ENCODE measurements around the gene CD2AP. TPM values are rescaled to one million over a fixed set of nuclear protein-coding genes. Genes with fewer than 3 reads are reported as not detected.

Gene CD2AP
- total and polyA plus RNA-seq, 2 of the 8 experiments (the other 6 are each of a cell fraction or from before 2014, with no cell fraction given): 8.6 to 75.6 TPM

- TF ChIP-seq SP4 (IDR thresholded peaks at IDR 0.05; ENCODE audit: low read length) (no peak), SIRT6 (IDR thresholded peaks at IDR 0.05; ENCODE audit: low read length) (no peak), RXRA (IDR thresholded peaks at IDR 0.05; ENCODE audit: insufficient read depth, low read depth, low read length) (no peak)
- H3K23me2 ChIP-seq (ENCODE audit: low read depth, low read length): no peaks in the 10 kb centered on the region
- no peak overlapping the region for H3K56ac ChIP-seq (replicated peaks; ENCODE audit: insufficient read length, low read depth, low read length)
- POLR2A ChIA-PET (ENCODE audit: partially characterized antibody): no interaction called here
- no peak overlapping the region for H2BK15ac ChIP-seq (ENCODE audit: low read length)
- no peak overlapping the region for H3K14ac ChIP-seq (ENCODE audit: insufficient read length)
- no peak overlapping the region for H3K4me3 ChIP-seq (ENCODE audit: extremely low read depth in 1 of 4, insufficient read depth in 2 of 4, low read depth in 3 of 4, low read length in 4 of 4)
- H2BK5ac ChIP-seq (ENCODE audit: low read depth, low read length): no peak overlapping the region
- no peak overlapping the region for H3K4ac ChIP-seq (replicated peaks; ENCODE audit: insufficient read length, low read depth, low read length)
- no peak overlapping the region for H3K4me2 ChIP-seq (ENCODE audit: insufficient read depth in 1 of 2, low read depth in 2 of 2, low read length in 2 of 2)
- H2AFZ ChIP-seq (ENCODE audit: low read length): no peak overlapping the region
- peaks cover 1% of the 10 kb centered on the region; the same call in 1 of the 2 replicates for H3K79me1 ChIP-seq (ENCODE audit: low read depth, low read length)
- H3K9ac ChIP-seq (replicated peaks in 1 of 4; ENCODE audit: extremely low read depth in 1 of 4, low read depth in 3 of 4, low read length in 3 of 4): no peak overlapping the region
- no peak overlapping the region for H4K91ac ChIP-seq (replicated peaks; ENCODE audit: insufficient read length, low read length)
- no peak for FAIRE-seq
- no peak overlapping the region for H2BK20ac ChIP-seq (ENCODE audit: low read length)
- no peak overlapping the region for H4K8ac ChIP-seq (ENCODE audit: extremely low read depth, insufficient read depth, low read length)
- CTCF ChIA-PET (ENCODE audit: partially characterized antibody): interaction anchor here (1.0 kb wide), 1 partner anchor 111 kb away, joined by 3 read pairs; no protein-coding TSS in a partner anchor
- no peak overlapping the region for H4K5ac ChIP-seq (ENCODE audit: insufficient read length, low read depth, low read length)
- H3K4me1 ChIP-seq (replicated peaks in 1 of 4; ENCODE audit: control insufficient read depth in 3 of 4, insufficient read depth in 4 of 4, low read length in 3 of 4): peaks cover 0 to 2% (median 0%) of the 10 kb centered on the region in 4 experiments; a peak in 1 of 7 replicates
- peaks cover 5 to 12% of the 10 kb centered on the region in 2 experiments for H4K20me1 ChIP-seq (replicated peaks in 1 of 2; ENCODE audit: control insufficient read depth in 1 of 2, insufficient read depth in 2 of 2, low read length in 2 of 2)
- 57% methylated on average over 3 of the region's 3 CpGs; no CpG with 5 or more reads in 1 of the 2 experiments for WGBS, 2 experiments (ENCODE audit: extremely low coverage in 1 of 2, insufficient coverage in 1 of 2, insufficient read length in 1 of 2, insufficient replicate concordance in 2 of 2, low coverage in 1 of 2, low lambda C conversion rate in 2 of 2, missing lambda C conversion rate in 1 of 2)
- H3K9me3 ChIP-seq (ENCODE audit: insufficient read depth in 2 of 2, low read depth in 1 of 2, low read length in 1 of 2): peaks cover 0 to 3% of the 10 kb centered on the region in 2 experiments; a peak in 1 of 4 replicates
- H3K23ac ChIP-seq (ENCODE audit: insufficient read length): no peak overlapping the region
- no peak overlapping the region for H2BK120ac ChIP-seq (replicated peaks; ENCODE audit: low read depth, low read length)
- H3K79me2 ChIP-seq (ENCODE audit: control insufficient read depth in 1 of 2, insufficient read depth in 2 of 2, low read length in 2 of 2): peaks cover 6 to 97% of the 10 kb centered on the region in 2 experiments; a peak in 3 of 4 replicates
- DNase-seq (ENCODE audit: low read depth in 1 of 2, low spot score in 2 of 2): no peak
- H3K27ac ChIP-seq (ENCODE audit: low read depth, low read length): no peak overlapping the region
- no peak overlapping the region for H2AK5ac ChIP-seq (ENCODE audit: low read depth, low read length)
- no peak overlapping the region for H3K18ac ChIP-seq (ENCODE audit: extremely low read depth, low read length)
- H3K27me3 ChIP-seq (replicated peaks in 1 of 4; ENCODE audit: control insufficient read depth in 3 of 4, extremely low read depth in 1 of 4, insufficient read depth in 3 of 4, low read length in 3 of 4): no peaks in the 10 kb centered on the region
- no peak overlapping the region for H2BK12ac ChIP-seq (ENCODE audit: low read depth, low read length)
- peaks cover 0 to 16% (median 5%) of the 10 kb centered on the region in 4 experiments; a peak in 3 of 8 replicates for H3K36me3 ChIP-seq (ENCODE audit: control insufficient read depth in 2 of 4, insufficient read depth in 4 of 4, low read length in 3 of 4)
Measured at GRCh38 chr6:47524136-47524845, 46.7 kb downstream of the CD2AP start.
